ENCODE results near the gene ZNF165. TPM values are rescaled to one million over a fixed set of nuclear protein-coding genes. Genes with fewer than 3 reads are reported as not detected.

The ZNF165 gene
- total and polyA plus RNA-seq, 2 of the 8 experiments (the other 6 are each of a cell fraction or from before 2014, with no cell fraction given), result 1.2 to 9.3 TPM

GRCh38 chr6:28078836-28079235 is 1.5 kb upstream of the ZNF165 start:
- Histone ChIP-seq H2BK20ac (ENCODE audit: low read length) (no peak overlapping the region), H3K14ac (ENCODE audit: insufficient read length) (no peak overlapping the region), H3K27me3 (replicated peaks in 1 of 4; ENCODE audit: control insufficient read depth in 3 of 4, extremely low read depth in 1 of 4, insufficient read depth in 3 of 4, low read length in 3 of 4) (no peaks in the 10 kb centered on the region), H3K4ac (replicated peaks; ENCODE audit: insufficient read length, low read depth, low read length) (no peak overlapping the region), H3K23me2 (ENCODE audit: low read depth, low read length) (no peaks in the 10 kb centered on the region; the same call in 1 of the 2 replicates), H3K4me1 (replicated peaks in 1 of 4; ENCODE audit: control insufficient read depth in 3 of 4, insufficient read depth in 4 of 4, low read length in 3 of 4) (no peaks in the 10 kb centered on the region; a peak in 1 of 7 replicates), H3K79me1 (ENCODE audit: low read depth, low read length) (no peaks in the 10 kb centered on the region), H2AK5ac (ENCODE audit: low read depth, low read length) (no peak overlapping the region), H4K5ac (ENCODE audit: insufficient read length, low read depth, low read length) (no peak overlapping the region), H2BK15ac (ENCODE audit: low read length) (no peak overlapping the region), H2BK120ac (replicated peaks; ENCODE audit: low read depth, low read length) (no peak overlapping the region), H4K20me1 (replicated peaks in 1 of 2; ENCODE audit: control insufficient read depth in 1 of 2, insufficient read depth in 2 of 2, low read length in 2 of 2) (no peaks in the 10 kb centered on the region), H3K27ac (ENCODE audit: low read depth, low read length) (no peak overlapping the region), H3K9ac (replicated peaks in 1 of 4; ENCODE audit: extremely low read depth in 1 of 4, low read depth in 3 of 4, low read length in 3 of 4) (no peak overlapping the region), H3K4me2 (ENCODE audit: insufficient read depth in 1 of 2, low read depth in 2 of 2, low read length in 2 of 2) (no peak overlapping the region), H3K56ac (replicated peaks; ENCODE audit: insufficient read length, low read depth, low read length) (no peak overlapping the region), H2BK5ac (ENCODE audit: low read depth, low read length) (no peak overlapping the region), H3K23ac (ENCODE audit: insufficient read length) (no peak overlapping the region), H3K36me3 (ENCODE audit: control insufficient read depth in 2 of 4, insufficient read depth in 4 of 4, low read length in 3 of 4) (no peaks in the 10 kb centered on the region), H3K4me3 (ENCODE audit: extremely low read depth in 1 of 4, insufficient read depth in 2 of 4, low read depth in 3 of 4, low read length in 4 of 4) (no peak overlapping the region), H4K8ac (ENCODE audit: extremely low read depth, insufficient read depth, low read length) (no peak overlapping the region), H4K91ac (replicated peaks; ENCODE audit: insufficient read length, low read length) (no peak overlapping the region), H2BK12ac (ENCODE audit: low read depth, low read length) (no peak overlapping the region), H3K79me2 (ENCODE audit: control insufficient read depth in 1 of 2, insufficient read depth in 2 of 2, low read length in 2 of 2) (peaks cover 0 to 21% of the 10 kb centered on the region in 2 experiments; a peak in 2 of 4 replicates), H3K18ac (ENCODE audit: extremely low read depth, low read length) (no peak overlapping the region), H2AFZ (ENCODE audit: low read length) (no peak overlapping the region), H3K9me3 (ENCODE audit: insufficient read depth in 2 of 2, low read depth in 1 of 2, low read length in 1 of 2) (no peaks in the 10 kb centered on the region)
- 85% methylated on average over 6 of the region's 6 CpGs; no CpG with 5 or more reads in 1 of the 2 experiments for WGBS, 2 experiments (ENCODE audit: extremely low coverage in 1 of 2, insufficient coverage in 1 of 2, insufficient read length in 1 of 2, insufficient replicate concordance in 2 of 2, low coverage in 1 of 2, low lambda C conversion rate in 2 of 2, missing lambda C conversion rate in 1 of 2)
- no peak for FAIRE-seq
- no peak for DNase-seq (ENCODE audit: low read depth in 1 of 2, low spot score in 2 of 2)
- ChIA-PET CTCF (ENCODE audit: partially characterized antibody) (no interaction called here), POLR2A (ENCODE audit: partially characterized antibody) (interaction anchor here (0.6 to 1.2 kb wide), 3 partner anchors 18 to 188 kb away, joined by 3 to 4 read pairs (median 3); a partner anchor contains a TSS)
- no peak for TF ChIP-seq SAP30 (IDR thresholded peaks at IDR 0.05; ENCODE audit: insufficient read depth, insufficient replicate concordance, low read length)
- TF ChIP-seq POLR2A (IDR thresholded peaks at IDR 0.05; ENCODE audit: control extremely low read depth in 1 of 2, low read depth in 2 of 2, low read length in 2 of 2), result no peak
- TF ChIP-seq SUZ12 (IDR thresholded peaks at IDR 0.05; ENCODE audit: low read length), result no peak
- TF ChIP-seq SIN3A (conservative IDR thresholded peaks at IDR 0.05 in 1 of 2, IDR thresholded peaks at IDR 0.05 in 1 of 2; ENCODE audit: low read depth in 1 of 2, low read length in 2 of 2), result no peak
- no peak for TF ChIP-seq ATF3 (IDR thresholded peaks at IDR 0.05; ENCODE audit: insufficient read depth, low read depth, low read length)
- no peak for TF ChIP-seq NANOG (IDR thresholded peaks at IDR 0.05; ENCODE audit: insufficient read depth, low read depth, low read length, poor library complexity, severe bottlenecking)
- TF ChIP-seq FOSL1 (IDR thresholded peaks at IDR 0.05; ENCODE audit: insufficient read depth, low read depth, low read length), result no peak
- no peak for TF ChIP-seq CTBP2 (IDR thresholded peaks at IDR 0.05; ENCODE audit: borderline replicate concordance, insufficient read depth, insufficient read length, low read length)
- TF ChIP-seq ATF2 (IDR thresholded peaks at IDR 0.05; ENCODE audit: low read length), result no peak
